GM12878 (cell line): ENCODE results near the gene CADPS.

Experiments
- BRCA1 ChIP-seq: IDR thresholded peaks from 2 replicates; pipeline ENCODE4 v1.6.1; 2011; ENCODE audit warnings: low read depth, low read length, improper control_type of control experiment
- CEBPB ChIP-seq, 2 experiments: fragments of 150-350 bp in 1 of 2; IDR thresholded peaks; 2 replicates each; pipeline ENCODE4 v1.6.1; 2012 to 2014; ENCODE audit warnings: low read depth in 2 of 2, low read length in 2 of 2, borderline replicate concordance in 1 of 2, inconsistent platforms in 1 of 2
- CHD2 ChIP-seq: IDR thresholded peaks from 2 replicates; pipeline ENCODE4 v1.6.1; 2011; ENCODE audit warnings: low read depth, low read length, improper control_type of control experiment, borderline replicate concordance
- EP300 ChIP-seq, 2 experiments: fragments of 150-350 bp in 1 of 2; IDR thresholded peaks; 2 replicates each; pipeline ENCODE4 v1.6.1; 2011 to 2012; ENCODE audit warnings: low read depth in 2 of 2, low read length in 2 of 2, borderline replicate concordance in 1 of 2, improper control_type of control experiment in 1 of 2, inconsistent platforms in 1 of 2; ENCODE audit not compliant: control insufficient read depth in 1 of 2
- FOXK2 ChIP-seq: fragments of 450-650 bp; IDR thresholded peaks from 2 replicates; pipeline ENCODE4 v1.6.1; 2017; ENCODE audit warnings: mild to moderate bottlenecking, moderate library complexity
- JUND ChIP-seq: IDR thresholded peaks from 2 replicates; pipeline ENCODE4 v1.6.1; 2012; ENCODE audit warnings: low read depth, mild to moderate bottlenecking, low read length, improper control_type of control experiment, moderate library complexity
- TF ChIP-seq, protein P1 (sequence below): IDR thresholded peaks from 2 replicates; pipeline ENCODE4 v1.6.1; 2011; ENCODE audit warnings: borderline replicate concordance, low read depth, mild to moderate bottlenecking, moderate library complexity, mixed read lengths, low read length; ENCODE audit not compliant: insufficient read depth; ENCODE audit errors: extremely low read length
- TF ChIP-seq, protein P2 (sequence below), 3 experiments: IDR thresholded peaks in 2 of 3; conservative IDR thresholded peaks in 1 of 3; 2 replicates each; pipeline ENCODE4 v1.5.1; 2011; ENCODE audit warnings: low read depth in 3 of 3, low read length in 3 of 3, mild to moderate bottlenecking in 3 of 3, control low read depth in 2 of 3, moderate library complexity in 2 of 3, inconsistent platforms in 1 of 3, mixed read lengths in 1 of 3; ENCODE audit not compliant: control insufficient read depth in 2 of 3, insufficient read depth in 1 of 3; ENCODE audit errors: extremely low read depth in 1 of 3

- TF ChIP-seq, protein P1, sequence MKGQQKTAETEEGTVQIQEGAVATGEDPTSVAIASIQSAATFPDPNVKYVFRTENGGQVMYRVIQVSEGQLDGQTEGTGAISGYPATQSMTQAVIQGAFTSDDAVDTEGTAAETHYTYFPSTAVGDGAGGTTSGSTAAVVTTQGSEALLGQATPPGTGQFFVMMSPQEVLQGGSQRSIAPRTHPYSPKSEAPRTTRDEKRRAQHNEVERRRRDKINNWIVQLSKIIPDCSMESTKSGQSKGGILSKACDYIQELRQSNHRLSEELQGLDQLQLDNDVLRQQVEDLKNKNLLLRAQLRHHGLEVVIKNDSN = no peak
- TF ChIP-seq CHD2 (no peak), BRCA1 (no peak), EP300 (IDR thresholded peaks at IDR 0.05; ENCODE audit: borderline replicate concordance in 1 of 2, control insufficient read depth in 1 of 2, low read depth in 2 of 2, low read length in 2 of 2) (no peak), JUND (no peak), CEBPB (IDR thresholded peaks at IDR 0.05; ENCODE audit: borderline replicate concordance in 1 of 2, low read depth in 2 of 2, low read length in 2 of 2) (no peak), FOXK2 (no peak)
- TF ChIP-seq, protein P2, sequence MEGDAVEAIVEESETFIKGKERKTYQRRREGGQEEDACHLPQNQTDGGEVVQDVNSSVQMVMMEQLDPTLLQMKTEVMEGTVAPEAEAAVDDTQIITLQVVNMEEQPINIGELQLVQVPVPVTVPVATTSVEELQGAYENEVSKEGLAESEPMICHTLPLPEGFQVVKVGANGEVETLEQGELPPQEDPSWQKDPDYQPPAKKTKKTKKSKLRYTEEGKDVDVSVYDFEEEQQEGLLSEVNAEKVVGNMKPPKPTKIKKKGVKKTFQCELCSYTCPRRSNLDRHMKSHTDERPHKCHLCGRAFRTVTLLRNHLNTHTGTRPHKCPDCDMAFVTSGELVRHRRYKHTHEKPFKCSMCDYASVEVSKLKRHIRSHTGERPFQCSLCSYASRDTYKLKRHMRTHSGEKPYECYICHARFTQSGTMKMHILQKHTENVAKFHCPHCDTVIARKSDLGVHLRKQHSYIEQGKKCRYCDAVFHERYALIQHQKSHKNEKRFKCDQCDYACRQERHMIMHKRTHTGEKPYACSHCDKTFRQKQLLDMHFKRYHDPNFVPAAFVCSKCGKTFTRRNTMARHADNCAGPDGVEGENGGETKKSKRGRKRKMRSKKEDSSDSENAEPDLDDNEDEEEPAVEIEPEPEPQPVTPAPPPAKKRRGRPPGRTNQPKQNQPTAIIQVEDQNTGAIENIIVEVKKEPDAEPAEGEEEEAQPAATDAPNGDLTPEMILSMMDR (IDR thresholded peaks at IDR 0.05 in 2 of 3, conservative IDR thresholded peaks at IDR 0.05 in 1 of 3; ENCODE audit: control insufficient read depth in 2 of 3, extremely low read depth in 1 of 3, insufficient read depth in 1 of 3, low read depth in 3 of 3, low read length in 3 of 3) = no peak
These were observed 317.8 kb downstream of the CADPS start for GRCh38 chr3:62557450-62557849.
